ENCODE data around the gene PCDHB9.
A peak's percentile ranks its signal among the peaks of the same experiment; 100 is the strongest.
"Not testable (repeated sequence)": the region's sequence is repeated elsewhere in the genome, so short reads cannot be mapped to it uniquely, and the experiment has no call there.

The PCDHB9 gene

DNA sequence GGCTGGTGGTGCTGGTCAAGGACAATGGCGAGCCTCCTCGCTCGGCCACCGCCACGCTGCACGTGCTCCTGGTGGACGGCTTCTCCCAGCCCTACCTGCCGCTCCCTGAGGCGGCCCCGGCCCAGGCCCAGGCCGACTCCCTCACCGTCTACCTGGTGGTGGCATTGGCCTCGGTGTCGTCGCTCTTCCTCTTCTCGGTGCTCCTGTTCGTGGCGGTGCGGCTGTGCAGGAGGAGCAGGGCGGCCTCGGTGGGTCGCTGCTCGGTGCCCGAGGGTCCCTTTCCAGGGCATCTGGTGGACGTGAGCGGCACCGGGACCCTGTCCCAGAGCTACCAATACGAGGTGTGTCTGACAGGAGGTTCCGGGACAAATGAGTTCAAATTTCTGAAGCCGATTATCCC is 38.5 kb downstream of the PCDHB9 start:
- H3K4me3 ChIP-seq, H3K27ac ChIP-seq: not testable (repeated sequence)

DNA sequence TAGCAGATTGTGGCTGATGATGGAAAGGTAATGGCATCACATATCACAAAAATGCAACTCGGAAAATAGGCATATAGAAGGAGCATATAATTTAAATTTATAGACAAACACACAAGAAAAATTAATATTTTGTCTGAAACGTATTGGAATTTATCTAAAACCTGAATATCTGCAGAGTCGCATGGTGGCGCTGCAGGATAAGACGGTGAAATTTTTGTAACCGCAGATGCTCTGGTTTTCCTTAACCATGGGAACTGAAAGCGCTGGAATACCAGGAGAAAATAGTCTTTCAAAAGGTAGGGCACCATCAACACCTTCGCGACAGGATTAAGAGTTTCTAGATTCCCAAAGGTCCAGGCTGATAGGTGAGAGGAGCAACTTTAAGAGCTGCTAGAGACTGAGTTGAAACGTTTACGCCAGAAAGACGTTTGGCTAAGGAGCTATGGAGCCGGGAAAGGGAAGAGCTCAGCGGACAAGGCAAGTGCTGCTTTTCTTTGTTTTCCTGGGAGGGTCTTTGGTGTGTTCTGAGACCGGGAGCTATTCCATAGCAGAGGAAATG is 47.2 kb downstream of the PCDHB9 start:
- Histone ChIP-seq H3K27ac (no peak overlapping the region), H3K4me3 (peak overlapping the region in 1 of 7 experiments; percentile 5)

GRCh38 chr5:141235922-141236321 is 49.0 kb downstream of the PCDHB9 start:
- H3K4me3 ChIP-seq, H3K27ac ChIP-seq: not testable (repeated sequence)

- no peak overlapping the region for H3K4me3 ChIP-seq
- H3K27ac ChIP-seq: no peak overlapping the region
Observed at GRCh38 chr5:141236516-141237313, 49.8 kb downstream of the PCDHB9 start.

All from skin epidermis (tissue), 12 donors.